HCT116 (cell line): ENCODE data around the gene GLB1L. TPM values are rescaled to one million over a fixed set of nuclear protein-coding genes. Genes with fewer than 3 reads are reported as not detected.

Source experiments
- ATAC-seq: fragments of 200-7000 bp; cut with Tn5 transposase; 2 replicates; pipeline ENCODE4 v1.9.1; 2020; ENCODE audit warnings: mild to moderate bottlenecking, moderate library complexity
- BruUV-seq: library from RNA; stranded (reverse); fragments of 400-500 nt; replicated peaks from 2 replicates; lab custom pipeline; 2021; lab: Mats Ljungman, UMichigan
- CTCF ChIA-PET: fragments of 300-600 bp; sonication (Branson Sonifier 250); formaldehyde crosslinking; loops from one replicate; lab custom pipeline; 2021; ENCODE audit warnings: antibody characterized with exemption; lab: Charles Lee
- POLR2A ChIA-PET: fragments of 300-600, 350-600 bp; sonication (Branson Sonifier 250); formaldehyde crosslinking; loops from one replicate; lab custom pipeline; 2021; ENCODE audit warnings: antibody characterized with exemption; lab: Charles Lee
- RAD21 ChIA-PET, 2 experiments: fragments of 300-600 bp; sonication (Branson Sonifier 250); formaldehyde crosslinking; loops; one replicate each; lab custom pipeline; 2023; ENCODE audit warnings: low total read pairs in 2 of 2; ENCODE audit not compliant: uncharacterized antibody in 2 of 2, unreplicated experiment in 2 of 2, low non-redundant PET in 1 of 2; lab: Charles Lee
- DNase-seq: peaks from one replicate; pipeline ENCODE4 v3.0.0-alpha.2; 2010; ENCODE audit warnings: low read depth, low spot score
- H2AFZ ChIP-seq: fragments of 200-600 bp; shearing (Covaris generic), sonication (generic); 2 replicates; pipeline ENCODE4 v1.6.1; 2017; ENCODE audit warnings: low read depth, mixed run types, mixed read lengths, antibody characterized with exemption, low read length; ENCODE audit not compliant: poor library complexity, severe bottlenecking
- H3K27ac ChIP-seq: 2 replicates; pipeline ENCODE4 v1.5.1; 2012; ENCODE audit warnings: low read depth, low read length
- H3K27me3 ChIP-seq: fragments of 200-600 bp; sonication (generic); 2 replicates; pipeline ENCODE4 v1.6.1; 2016; ENCODE audit warnings: mixed run types, low read length, mixed read lengths; ENCODE audit not compliant: insufficient read depth
- H3K36me3 ChIP-seq, 2 experiments: fragments of 200-500 bp in 1 of 2; fragments of 200-600 bp in 1 of 2; sonication (Bioruptor generic) in 1 of 2; sonication (generic) in 1 of 2; 2 replicates each; pipeline versions ENCODE4 v1.5.1 to v1.6.1; 2014 to 2016; ENCODE audit warnings: low read length in 2 of 2, inconsistent platforms in 1 of 2, mixed read lengths in 1 of 2, mixed run types in 1 of 2; ENCODE audit not compliant: insufficient read depth in 2 of 2, control insufficient read depth in 1 of 2
- H3K4me1 ChIP-seq, 2 experiments: fragments of 200-600 bp in 1 of 2; sonication (generic) in 1 of 2; 2 replicates each; pipeline versions ENCODE4 v1.5.1 to v1.6.1; 2012 to 2017; ENCODE audit warnings: low read length in 2 of 2, inconsistent platforms in 1 of 2, mild to moderate bottlenecking in 1 of 2, mixed read lengths in 1 of 2, mixed run types in 1 of 2, moderate library complexity in 1 of 2; ENCODE audit not compliant: insufficient read depth in 2 of 2, control insufficient read depth in 1 of 2
- H3K4me2 ChIP-seq: fragments of 200-600 bp; sonication (generic); 2 replicates; pipeline ENCODE4 v1.6.1; 2017; ENCODE audit warnings: mixed run types, low read length, mixed read lengths
- H3K4me3 ChIP-seq, 2 experiments: fragments of 200-600 bp in 1 of 2; sonication (generic) in 1 of 2; replicated peaks in 1 of 2; 2 replicates each; pipeline ENCODE4 v1.5.1; 2011 to 2016; ENCODE audit warnings: low read length in 2 of 2, control low read depth in 1 of 2, low read depth in 1 of 2, mild to moderate bottlenecking in 1 of 2, mixed read lengths in 1 of 2, mixed run types in 1 of 2
- H3K79me2 ChIP-seq: fragments of 200-600 bp; sonication (generic); 2 replicates; pipeline ENCODE4 v1.6.1; 2017; ENCODE audit warnings: mild to moderate bottlenecking, mixed run types, low read length, moderate library complexity, mixed read lengths; ENCODE audit not compliant: insufficient read depth
- H3K9ac ChIP-seq: fragments of 200-600 bp; sonication (generic); 2 replicates; pipeline ENCODE4 v1.6.1; 2016; ENCODE audit warnings: low read length, mixed read lengths
- H3K9me2 ChIP-seq: fragments of 200-600 bp; sonication (generic), shearing (Covaris generic); 2 replicates; pipeline ENCODE4 v1.6.1; 2017; ENCODE audit warnings: mixed run types, mild to moderate bottlenecking, moderate library complexity; ENCODE audit not compliant: insufficient read depth
- H3K9me3 ChIP-seq, 2 experiments: fragments of 200-500 bp in 1 of 2; fragments of 200-600 bp in 1 of 2; sonication (Bioruptor generic) in 1 of 2; sonication (generic) in 1 of 2; 2 replicates each; pipeline ENCODE4 v1.6.1; 2014 to 2017; ENCODE audit warnings: low read length in 2 of 2, mixed read lengths in 2 of 2, inconsistent platforms in 1 of 2, low read depth in 1 of 2, mild to moderate bottlenecking in 1 of 2, mixed run types in 1 of 2, moderate library complexity in 1 of 2; ENCODE audit not compliant: control insufficient read depth in 1 of 2, insufficient read depth in 1 of 2
- H4K20me1 ChIP-seq: fragments of 200-600 bp; sonication (generic), shearing (Covaris generic); 2 replicates; pipeline ENCODE4 v1.6.1; 2017; ENCODE audit warnings: mixed run types, mild to moderate bottlenecking, moderate library complexity; ENCODE audit not compliant: insufficient read depth
- CBX3 ChIP-seq: IDR thresholded peaks from 2 replicates; pipeline ENCODE4 v1.6.1; 2012; ENCODE audit warnings: low read depth
- CEBPB ChIP-seq: IDR thresholded peaks from 2 replicates; pipeline ENCODE4 v1.6.1; 2012; ENCODE audit warnings: low read depth
- CTCF ChIP-seq, 3 experiments: fragments of 200-600 bp in 1 of 3; sonication (generic) in 1 of 3; IDR thresholded peaks in 2 of 3; conservative IDR thresholded peaks in 1 of 3; 2 replicates each; pipeline ENCODE4 v1.5.1; 2012 to 2017; ENCODE audit warnings: low read depth in 2 of 3, low read length in 2 of 3, antibody characterized with exemption in 1 of 3, borderline replicate concordance in 1 of 3, control low read depth in 1 of 3, mild to moderate bottlenecking in 1 of 3, mixed read lengths in 1 of 3, mixed run types in 1 of 3, moderate library complexity in 1 of 3; ENCODE audit not compliant: insufficient read depth in 1 of 3
- EGR1 ChIP-seq: IDR thresholded peaks from 2 replicates; pipeline ENCODE4 v1.6.1; 2012; ENCODE audit warnings: low read depth
- ELF1 ChIP-seq: IDR thresholded peaks from 2 replicates; pipeline ENCODE4 v1.6.1; 2012; ENCODE audit warnings: low read depth, borderline replicate concordance
- EZH2 ChIP-seq: fragments of 200-600 bp; sonication (generic); IDR thresholded peaks from 2 replicates; pipeline ENCODE4 v1.6.1; 2017; ENCODE audit warnings: antibody characterized with exemption, mixed run types
- EZH2phosphoT487 ChIP-seq: fragments of 200-600 bp; IDR thresholded peaks from 2 replicates; pipeline ENCODE4 v1.6.1; 2018; ENCODE audit warnings: antibody characterized with exemption, borderline replicate concordance
- JUND ChIP-seq: IDR thresholded peaks from 2 replicates; pipeline ENCODE4 v1.6.1; 2012
- POLR2A ChIP-seq: IDR thresholded peaks from 2 replicates; pipeline ENCODE4 v1.7.0; 2011; ENCODE audit warnings: borderline replicate concordance; ENCODE audit not compliant: insufficient read depth, insufficient read length; ENCODE audit errors: extremely low read depth
- RAD21 ChIP-seq: IDR thresholded peaks from 2 replicates; pipeline ENCODE4 v1.6.1; 2012; ENCODE audit warnings: low read depth, mild to moderate bottlenecking
- REST ChIP-seq: IDR thresholded peaks from 2 replicates; pipeline ENCODE4 v1.6.1; 2012; ENCODE audit warnings: low read depth
- SRF ChIP-seq: IDR thresholded peaks from 2 replicates; pipeline ENCODE4 v1.6.1; 2012; ENCODE audit warnings: low read depth
- TCF7L2 ChIP-seq: IDR thresholded peaks from 2 replicates; pipeline ENCODE4 v1.7.0; 2011; ENCODE audit warnings: borderline replicate concordance, inconsistent platforms; ENCODE audit not compliant: insufficient read depth, insufficient read length; ENCODE audit errors: extremely low read depth
- ZBTB33 ChIP-seq: IDR thresholded peaks from 2 replicates; pipeline ENCODE4 v1.6.1; 2011; ENCODE audit warnings: mild to moderate bottlenecking, low read length, moderate library complexity; ENCODE audit not compliant: insufficient replicate concordance; ENCODE audit errors: extremely low read depth
- ZFX ChIP-seq: fragments of 450-650 bp; IDR thresholded peaks from 2 replicates; pipeline ENCODE4 v1.6.1; 2017
- ZNF274 ChIP-seq: fragments of 200-500 bp; sonication (Bioruptor generic); IDR thresholded peaks from 2 replicates; pipeline ENCODE4 v1.6.1; 2014; ENCODE audit warnings: mild to moderate bottlenecking, low read depth, low read length, inconsistent platforms
- intact Hi-C: fragments of 100-400 bp; cut with micrococcal nuclease; formaldehyde crosslinking; loops from 2 replicates; pipeline ENCODE4 v1.10.0; 2022
- total RNA-seq: library from RNA; stranded (reverse); gene quantifications from one replicate; pipeline ENCODE4 v1.2.1, GENCODE V29; 2021; ENCODE audit not compliant: unreplicated experiment

GLB1L gene
- total RNA-seq, 1 experiment from 2014 or later, result 6.6 TPM

GRCh38 chr2:219290381-219291171 is 45.3 kb upstream of the GLB1L start:
- TF ChIP-seq ZNF274 (no peak), RAD21 (no peak), CTCF (IDR thresholded peaks at IDR 0.05 in 2 of 3, conservative IDR thresholded peaks at IDR 0.05 in 1 of 3; ENCODE audit: borderline replicate concordance in 1 of 3, insufficient read depth in 1 of 3, low read depth in 2 of 3, low read length in 2 of 3) (no peak), EZH2phosphoT487 (no peak), EGR1 (no peak), ZBTB33 (no peak), EZH2 (no peak), CBX3 (no peak), REST (no peak), CEBPB (no peak), POLR2A (no peak), TCF7L2 (no peak), JUND (no peak), ZFX (no peak), SRF (no peak), ELF1 (no peak)
- ATAC-seq (no peak), DNase-seq (no peak)
- Histone ChIP-seq H3K4me2 (no peak overlapping the region), H3K79me2 (no peaks in the 10 kb centered on the region), H2AFZ (no peak overlapping the region), H3K4me1 (peaks cover 16 to 30% of the 10 kb centered on the region in 2 experiments), H3K9ac (no peak overlapping the region), H3K27ac (no peak overlapping the region), H3K4me3 (no peak overlapping the region), H4K20me1 (no peaks in the 10 kb centered on the region), H3K9me3 (no peaks in the 10 kb centered on the region), H3K27me3 (no peaks in the 10 kb centered on the region), H3K36me3 (no peaks in the 10 kb centered on the region), H3K9me2 (no peaks in the 10 kb centered on the region)
- RAD21 ChIA-PET, result no interaction called here
- intact Hi-C loops, result no loop called here
- CTCF ChIA-PET, result interaction anchor here (1.0 kb wide), 1 partner anchor 11 kb away, joined by 3 read pairs; the partner anchor contains the start of gene DNAJB2
- POLR2A ChIA-PET, result no interaction called here
- BruUV-seq, result no TSS peak
